Measurements from ENCODE around the gene ARHGAP22. TPM values are rescaled to one million over a fixed set of nuclear protein-coding genes. Genes with fewer than 3 reads are reported as not detected.

The ARHGAP22 gene
- total RNA-seq, 1 donor from 2014 or later, result 6.2 TPM

DNA sequence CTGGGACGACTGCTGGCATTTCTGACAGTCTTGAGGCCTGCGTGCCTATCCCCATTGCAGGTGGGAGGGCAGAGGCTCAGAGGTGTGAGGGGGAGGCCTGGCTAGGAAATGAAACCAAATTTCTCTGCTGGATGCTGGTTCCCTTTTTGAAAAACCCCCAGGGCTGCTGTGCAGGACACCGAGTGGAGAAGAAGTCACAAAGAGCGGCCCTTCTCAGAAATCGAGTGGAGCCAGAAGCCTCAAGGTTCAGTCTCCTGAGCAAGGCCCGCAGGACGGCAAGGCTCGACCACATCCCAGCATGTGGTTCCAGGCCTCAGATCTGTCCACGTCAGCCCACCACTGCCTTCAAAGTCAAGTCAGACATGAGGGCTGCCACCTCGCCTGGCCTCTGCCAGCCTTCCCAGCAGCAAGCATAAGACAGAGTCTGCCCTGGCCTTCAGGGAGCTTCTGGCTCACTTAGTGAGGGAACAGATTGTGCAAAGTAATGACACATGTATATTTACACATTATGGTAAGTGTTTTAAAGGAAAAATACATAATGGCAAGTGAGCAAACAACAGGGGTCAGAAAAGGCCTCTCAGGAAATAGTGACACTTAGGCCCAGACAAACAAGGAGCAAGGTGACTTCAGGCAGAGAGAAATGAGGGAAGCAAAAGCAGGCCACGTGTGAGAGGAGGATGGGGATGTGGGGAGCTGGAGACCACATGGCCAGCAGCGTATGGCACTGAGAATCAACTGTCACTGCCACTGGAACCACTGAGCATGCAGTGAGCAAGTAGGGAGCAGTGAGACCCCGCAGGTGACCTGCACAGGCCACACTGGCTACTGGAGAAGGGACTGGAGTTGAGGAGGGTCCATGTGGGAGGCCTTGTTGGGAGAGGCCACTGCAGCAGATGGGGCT, 86.7 kb downstream of the ARHGAP22 start:
- peaks cover 38% of the 10 kb centered on the region for H3K27me3 Mint-ChIP-seq (ENCODE audit: low read depth, unreplicated experiment)
- Histone ChIP-seq H3K4me1 (ENCODE audit: insufficient read depth, low read length) (peaks cover 8% of the 10 kb centered on the region), H2AFZ (ENCODE audit: low read depth, low read length) (no peak overlapping the region), H3K4me2 (ENCODE audit: low read length) (no peak overlapping the region), H3K9me3 (ENCODE audit: insufficient read depth, low read depth, low read length) (no peaks in the 10 kb centered on the region), H3K27me3 (ENCODE audit: insufficient read depth, low read length) (no peaks in the 10 kb centered on the region), H3K4me3 (ENCODE audit: insufficient read depth, low read depth, low read length) (no peak overlapping the region), H3K36me3 (ENCODE audit: insufficient read depth, low read length) (peaks cover 2% of the 10 kb centered on the region), H4K20me1 (ENCODE audit: insufficient read depth, low read length) (peaks cover 63% of the 10 kb centered on the region), H3K27ac (ENCODE audit: low read depth, low read length) (no peak overlapping the region), H3K9ac (ENCODE audit: low read length) (no peak overlapping the region), H3K79me2 (ENCODE audit: insufficient read depth, low read length) (peaks cover 99% of the 10 kb centered on the region)
- DNase-seq (ENCODE audit: low read depth), result no peak
- peaks cover 4% of the 10 kb centered on the region for H3K4me1 Mint-ChIP-seq (ENCODE audit: low read depth, unreplicated experiment)
- peaks cover 4% of the 10 kb centered on the region for H3K36me3 Mint-ChIP-seq (ENCODE audit: low read depth, unreplicated experiment)
- FAIRE-seq, result no peak
- TF ChIP-seq, protein P1, sequence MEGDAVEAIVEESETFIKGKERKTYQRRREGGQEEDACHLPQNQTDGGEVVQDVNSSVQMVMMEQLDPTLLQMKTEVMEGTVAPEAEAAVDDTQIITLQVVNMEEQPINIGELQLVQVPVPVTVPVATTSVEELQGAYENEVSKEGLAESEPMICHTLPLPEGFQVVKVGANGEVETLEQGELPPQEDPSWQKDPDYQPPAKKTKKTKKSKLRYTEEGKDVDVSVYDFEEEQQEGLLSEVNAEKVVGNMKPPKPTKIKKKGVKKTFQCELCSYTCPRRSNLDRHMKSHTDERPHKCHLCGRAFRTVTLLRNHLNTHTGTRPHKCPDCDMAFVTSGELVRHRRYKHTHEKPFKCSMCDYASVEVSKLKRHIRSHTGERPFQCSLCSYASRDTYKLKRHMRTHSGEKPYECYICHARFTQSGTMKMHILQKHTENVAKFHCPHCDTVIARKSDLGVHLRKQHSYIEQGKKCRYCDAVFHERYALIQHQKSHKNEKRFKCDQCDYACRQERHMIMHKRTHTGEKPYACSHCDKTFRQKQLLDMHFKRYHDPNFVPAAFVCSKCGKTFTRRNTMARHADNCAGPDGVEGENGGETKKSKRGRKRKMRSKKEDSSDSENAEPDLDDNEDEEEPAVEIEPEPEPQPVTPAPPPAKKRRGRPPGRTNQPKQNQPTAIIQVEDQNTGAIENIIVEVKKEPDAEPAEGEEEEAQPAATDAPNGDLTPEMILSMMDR (IDR thresholded peaks at IDR 0.05; ENCODE audit: insufficient read depth, low read depth, low read length), result no peak
- TF ChIP-seq EZH2 (IDR thresholded peaks at IDR 0.05; ENCODE audit: insufficient read depth, low read length), result no peak
- peaks cover 10% of the 10 kb centered on the region for H3K9me3 Mint-ChIP-seq (ENCODE audit: unreplicated experiment)
- no peak overlapping the region for H3K27ac Mint-ChIP-seq (ENCODE audit: unreplicated experiment)
- H3K4me3 Mint-ChIP-seq (ENCODE audit: unreplicated experiment), result no peak overlapping the region

DNA sequence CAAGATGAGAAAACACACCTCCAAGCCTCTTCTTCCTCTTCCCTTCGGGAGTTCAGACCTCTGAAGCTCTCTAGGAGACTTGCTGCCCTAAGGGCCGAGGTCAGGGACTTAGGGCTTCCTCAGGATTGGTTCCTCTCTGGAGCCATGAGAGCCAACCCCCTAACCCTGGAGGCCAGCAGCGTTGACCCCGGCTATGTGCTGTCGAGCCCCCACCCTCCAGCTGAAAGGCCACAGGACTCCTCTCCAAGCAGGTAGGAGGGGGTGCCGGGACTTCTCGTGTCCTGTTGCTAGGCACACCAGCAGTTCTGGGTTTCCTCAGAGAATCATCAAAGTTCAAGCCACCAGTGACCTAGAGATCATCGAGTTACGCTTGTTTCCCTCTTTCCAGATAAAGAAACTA, 87.4 kb downstream of the ARHGAP22 start:
- Histone ChIP-seq H3K4me1 (ENCODE audit: insufficient read depth, low read length) (peaks cover 2% of the 10 kb centered on the region), H4K20me1 (ENCODE audit: insufficient read depth, low read length) (peaks cover 60% of the 10 kb centered on the region), H3K79me2 (ENCODE audit: insufficient read depth, low read length) (peaks cover 99% of the 10 kb centered on the region), H3K27ac (ENCODE audit: low read depth, low read length) (no peak overlapping the region), H3K9me3 (ENCODE audit: insufficient read depth, low read depth, low read length) (no peaks in the 10 kb centered on the region), H3K27me3 (ENCODE audit: insufficient read depth, low read length) (no peaks in the 10 kb centered on the region), H3K4me2 (ENCODE audit: low read length) (no peak overlapping the region), H3K36me3 (ENCODE audit: insufficient read depth, low read length) (peaks cover 3% of the 10 kb centered on the region), H2AFZ (ENCODE audit: low read depth, low read length) (no peak overlapping the region), H3K9ac (ENCODE audit: low read length) (no peak overlapping the region), H3K4me3 (ENCODE audit: insufficient read depth, low read depth, low read length) (no peak overlapping the region)
- DNase-seq (ENCODE audit: low read depth) (no peak), FAIRE-seq (no peak)
- Mint-ChIP-seq H3K36me3 (ENCODE audit: low read depth, unreplicated experiment) (peaks cover 4% of the 10 kb centered on the region), H3K27ac (ENCODE audit: unreplicated experiment) (no peak overlapping the region), H3K4me3 (ENCODE audit: unreplicated experiment) (no peak overlapping the region), H3K27me3 (ENCODE audit: low read depth, unreplicated experiment) (peaks cover 31% of the 10 kb centered on the region), H3K9me3 (ENCODE audit: unreplicated experiment) (peaks cover 12% of the 10 kb centered on the region), H3K4me1 (ENCODE audit: low read depth, unreplicated experiment) (no peaks in the 10 kb centered on the region)
- TF ChIP-seq EZH2 (IDR thresholded peaks at IDR 0.05; ENCODE audit: insufficient read depth, low read length), result no peak
- TF ChIP-seq, protein P1 (IDR thresholded peaks at IDR 0.05; ENCODE audit: insufficient read depth, low read depth, low read length), result no peak

DNA sequence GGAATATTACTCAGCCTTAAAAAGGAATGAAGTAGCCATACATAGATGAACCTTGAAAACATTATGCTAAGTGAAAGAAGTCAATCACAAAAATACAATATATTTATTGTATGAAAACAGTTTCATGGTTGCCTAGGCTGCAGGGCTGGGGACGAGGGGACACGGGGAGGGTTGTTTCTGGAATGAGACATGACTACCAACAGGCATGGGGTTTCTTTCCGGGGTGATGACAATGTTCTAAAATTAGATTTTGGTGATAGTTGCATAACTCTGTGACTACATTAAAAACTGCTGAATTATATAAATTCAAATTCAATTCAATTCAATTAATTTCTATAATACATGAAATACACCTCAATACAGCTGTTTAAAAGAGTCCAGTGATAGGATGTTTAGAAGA, 88.0 kb downstream of the ARHGAP22 start:
- TF ChIP-seq, protein P1 (IDR thresholded peaks at IDR 0.05; ENCODE audit: insufficient read depth, low read depth, low read length), result no peak
- TF ChIP-seq EZH2 (IDR thresholded peaks at IDR 0.05; ENCODE audit: insufficient read depth, low read length), result no peak
- Mint-ChIP-seq H3K36me3 (ENCODE audit: low read depth, unreplicated experiment) (peaks cover 4% of the 10 kb centered on the region), H3K4me1 (ENCODE audit: low read depth, unreplicated experiment) (no peaks in the 10 kb centered on the region), H3K9me3 (ENCODE audit: unreplicated experiment) (peaks cover 12% of the 10 kb centered on the region), H3K4me3 (ENCODE audit: unreplicated experiment) (no peak overlapping the region), H3K27ac (ENCODE audit: unreplicated experiment) (no peak overlapping the region), H3K27me3 (ENCODE audit: low read depth, unreplicated experiment) (peaks cover 30% of the 10 kb centered on the region)
- H3K9me3 ChIP-seq (ENCODE audit: insufficient read depth, low read depth, low read length), result no peaks in the 10 kb centered on the region
- H3K4me2 ChIP-seq (ENCODE audit: low read length), result no peak overlapping the region
- peaks cover 60% of the 10 kb centered on the region for H4K20me1 ChIP-seq (ENCODE audit: insufficient read depth, low read length)
- H3K36me3 ChIP-seq (ENCODE audit: insufficient read depth, low read length), result peaks cover 3% of the 10 kb centered on the region
- no peaks in the 10 kb centered on the region for H3K27me3 ChIP-seq (ENCODE audit: insufficient read depth, low read length)
- no peak for DNase-seq (ENCODE audit: low read depth)
- peaks cover 1% of the 10 kb centered on the region for H3K4me1 ChIP-seq (ENCODE audit: insufficient read depth, low read length)
- no peak overlapping the region for H3K27ac ChIP-seq (ENCODE audit: low read depth, low read length)
- H3K79me2 ChIP-seq (ENCODE audit: insufficient read depth, low read length), result peaks cover 99% of the 10 kb centered on the region
- H3K9ac ChIP-seq (ENCODE audit: low read length), result no peak overlapping the region
- FAIRE-seq, result no peak
- H3K4me3 ChIP-seq (ENCODE audit: insufficient read depth, low read depth, low read length), result no peak overlapping the region
- no peak overlapping the region for H2AFZ ChIP-seq (ENCODE audit: low read depth, low read length)

Data from astrocyte (in vitro differentiated cells and primary cell).